SW480 (cell line): ENCODE measurements around the gene RNF112.

Source experiments
- DNase-seq: peaks from one replicate; pipeline ENCODE4 v3.0.0-alpha.2; 2016; ENCODE audit warnings: low spot score

Gene RNF112

DNA sequence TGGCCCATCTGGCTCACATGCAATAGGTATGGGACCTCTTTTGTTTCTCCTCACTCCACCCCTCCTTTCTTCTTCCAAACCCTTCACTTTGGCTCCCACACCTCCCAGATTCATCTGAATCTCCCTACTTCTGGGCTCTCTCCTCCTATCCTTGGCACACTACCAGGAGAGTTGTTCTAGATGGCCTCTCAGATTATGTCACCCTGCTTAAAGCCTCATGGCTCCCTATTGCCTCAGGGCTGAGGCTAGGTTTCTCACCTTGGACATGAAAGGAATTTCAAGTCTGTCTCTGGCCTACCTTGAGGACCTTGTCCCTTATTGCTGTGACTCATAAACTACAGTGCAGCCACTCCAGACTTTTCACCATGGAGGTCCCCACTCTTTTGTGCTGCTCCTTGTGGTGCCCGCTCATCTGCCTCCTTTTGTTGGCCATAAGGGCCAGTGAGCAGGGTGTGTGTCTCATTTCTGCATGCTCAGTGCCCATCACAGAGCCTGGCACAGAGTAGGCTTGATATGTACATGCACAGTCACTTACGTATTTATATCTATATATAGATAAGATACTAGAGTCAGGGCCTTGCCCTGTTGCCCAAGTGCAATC is 23.0 kb upstream of the RNF112 start:
- peak; percentile 47 for DNase-seq

DNA sequence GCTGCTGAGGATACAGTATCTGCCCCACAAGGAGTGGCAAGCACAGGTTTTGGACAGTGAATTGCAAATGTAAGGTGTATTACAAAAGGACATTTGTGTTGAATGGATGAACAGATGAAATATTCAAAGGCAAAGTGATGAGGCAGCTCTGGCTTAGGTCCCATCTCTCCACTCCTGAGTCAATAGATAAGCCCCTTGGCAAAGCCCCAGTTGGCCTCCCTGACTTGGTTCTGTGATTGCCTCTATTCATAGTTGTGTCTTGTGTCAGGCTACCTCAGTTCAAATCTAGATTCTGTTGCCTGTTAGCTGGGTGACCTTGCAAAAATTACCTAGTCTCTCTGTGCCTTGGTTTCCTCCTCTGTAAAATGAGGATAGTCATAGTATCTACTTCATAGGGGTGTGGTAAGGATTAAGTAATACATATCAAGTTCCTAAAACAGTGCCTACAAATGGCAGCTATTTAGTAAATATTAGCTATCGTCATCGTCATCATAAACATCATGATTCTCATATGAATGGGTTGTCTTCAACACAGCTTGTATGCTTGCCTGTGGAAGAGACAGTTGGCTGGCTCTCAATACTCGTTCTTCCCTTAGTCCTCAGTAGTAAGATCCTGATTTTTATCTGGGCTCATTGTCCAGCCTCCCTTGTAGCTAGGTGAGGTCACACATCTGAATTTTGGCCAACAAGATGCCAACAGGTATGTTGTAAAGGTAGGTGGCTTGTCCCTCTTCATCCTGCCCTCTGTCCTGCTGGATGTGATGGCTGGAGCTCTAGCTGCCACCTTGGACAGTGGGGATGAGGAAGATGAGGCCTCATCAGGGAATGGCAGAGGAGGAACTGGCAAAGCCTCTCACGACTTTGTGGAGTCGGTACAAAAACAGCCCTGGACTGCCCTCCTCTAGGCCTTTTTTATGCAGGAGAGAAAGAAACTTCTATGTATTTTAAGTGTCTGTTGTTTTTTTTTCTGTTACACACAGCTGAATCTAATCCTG is 21.9 kb upstream of the RNF112 start:
- no peak for DNase-seq

DNA sequence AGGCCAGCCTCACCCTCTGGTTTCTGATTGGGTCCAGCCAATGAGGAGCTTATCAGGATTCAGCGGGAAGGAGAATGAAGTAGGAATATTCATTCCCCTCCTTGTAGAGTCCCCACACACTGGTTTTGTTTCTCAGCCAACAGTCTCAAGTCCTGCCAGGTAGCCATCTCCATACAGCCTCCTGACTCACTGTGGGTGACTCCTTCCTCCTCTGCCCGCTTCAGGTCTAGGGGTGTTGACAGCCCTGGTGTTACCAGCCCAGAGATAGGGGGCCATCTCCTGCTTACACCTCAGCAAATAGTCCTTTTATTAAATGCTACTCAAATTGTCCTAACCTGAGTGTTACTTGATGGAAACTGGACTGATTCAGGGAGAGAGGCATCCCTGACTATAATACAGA is 20.1 kb upstream of the RNF112 start:
- no peak for DNase-seq

DNA sequence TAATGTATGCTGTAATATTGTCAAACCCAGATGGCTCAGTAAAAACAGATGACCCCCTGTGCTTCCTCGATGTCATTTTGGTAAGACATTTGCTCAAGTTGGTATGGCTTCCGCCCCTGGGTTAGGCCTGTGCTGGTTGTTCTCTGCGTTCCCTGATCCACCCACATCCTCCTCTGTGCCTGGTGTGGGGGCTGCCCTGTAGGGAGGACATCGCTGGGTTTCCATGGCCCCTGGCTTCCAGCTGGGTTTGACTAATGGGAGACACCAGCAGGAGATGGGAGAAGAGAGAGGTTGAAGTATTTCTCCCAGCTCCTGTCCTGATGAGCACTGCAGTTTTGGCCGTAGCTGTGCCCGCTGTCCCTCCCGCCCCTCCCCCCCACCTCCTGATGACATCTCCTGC is 19.6 kb upstream of the RNF112 start:
- no peak for DNase-seq

DNA sequence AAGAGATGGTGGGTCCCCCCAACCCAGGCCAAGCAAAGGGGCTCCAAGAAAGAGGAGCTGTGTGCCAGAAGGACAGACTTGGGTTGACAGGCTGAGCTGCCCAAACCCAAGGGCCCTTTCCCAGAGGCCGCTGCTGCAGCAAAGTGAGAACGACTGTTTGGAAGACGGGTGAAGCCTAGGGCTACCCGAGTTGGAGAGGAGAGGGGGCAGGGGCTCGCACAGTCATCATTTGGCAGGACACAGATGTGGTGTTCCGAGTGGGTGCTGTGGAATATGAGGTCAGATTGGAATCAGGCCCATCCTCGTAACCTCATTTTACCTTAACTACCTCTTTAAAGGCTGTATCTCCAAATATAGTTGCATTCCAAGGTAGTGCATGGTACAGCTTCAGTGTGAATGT is 18.7 kb upstream of the RNF112 start:
- DNase-seq = no peak

DNA sequence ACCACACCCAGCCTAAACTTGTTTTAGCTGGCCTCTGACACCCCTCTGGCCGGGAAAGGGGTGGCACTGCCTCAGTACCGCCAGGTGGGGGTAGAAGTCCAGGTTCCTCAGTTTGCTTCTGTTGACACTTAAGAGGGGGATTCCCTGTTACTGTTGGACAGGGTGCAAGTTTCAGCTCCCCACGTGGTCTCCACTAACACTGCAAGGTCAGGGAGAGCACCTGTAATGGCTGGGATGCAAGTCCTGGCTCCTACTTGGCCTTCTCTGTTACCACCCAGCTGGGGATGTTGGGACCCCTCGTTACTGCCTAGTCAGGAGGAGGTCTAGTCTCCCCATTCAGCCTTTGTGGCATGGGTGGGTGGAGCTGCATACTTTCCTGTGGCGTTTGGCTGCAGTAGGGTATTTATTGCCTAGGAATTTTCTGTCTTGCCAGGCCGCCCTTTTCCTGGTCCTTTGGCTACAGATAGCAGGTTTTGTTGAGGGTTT is 13.4 kb upstream of the RNF112 start:
- no peak for DNase-seq

DNA sequence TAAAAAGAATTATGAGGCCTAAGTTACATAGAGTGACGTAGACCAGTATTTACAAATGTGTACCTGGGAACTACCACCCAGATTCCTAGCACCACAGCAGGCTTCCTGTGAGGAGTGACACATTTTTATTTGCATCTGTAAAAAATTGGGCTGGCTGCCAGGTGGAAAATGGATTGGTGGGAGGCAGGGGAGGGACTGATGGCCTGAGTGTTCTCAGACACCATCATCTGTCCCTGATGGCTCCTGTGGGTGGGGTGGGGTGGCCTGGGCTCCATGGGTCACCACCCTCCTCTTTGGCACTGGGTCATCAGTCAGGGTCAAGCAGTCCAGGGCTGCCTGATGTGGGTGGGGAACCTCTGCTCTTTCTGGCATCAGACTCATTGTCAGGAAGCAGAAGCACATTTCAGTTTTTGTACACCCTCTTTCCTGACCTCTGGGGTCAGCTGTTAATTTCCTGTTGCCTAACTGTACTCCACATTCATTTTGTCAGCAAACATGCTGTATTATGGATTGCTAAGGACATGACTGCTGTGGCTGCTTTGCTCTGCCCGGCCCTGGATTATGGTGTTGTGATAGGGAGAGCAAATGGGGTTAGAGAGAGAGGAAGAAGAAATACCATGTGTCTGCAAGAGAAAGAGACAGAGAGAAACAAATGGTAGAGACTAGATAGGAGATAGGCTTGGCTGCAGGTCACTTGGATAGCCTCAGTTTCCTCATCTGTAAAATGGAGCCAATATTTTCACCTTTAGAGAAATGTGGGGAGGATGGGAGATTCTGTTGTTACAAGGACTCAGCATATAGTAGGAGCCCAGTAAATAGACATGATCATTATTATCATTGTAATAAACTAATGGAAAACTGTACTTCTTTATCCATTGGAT is 12.5 kb upstream of the RNF112 start:
- peak; percentile 43 for DNase-seq

DNA sequence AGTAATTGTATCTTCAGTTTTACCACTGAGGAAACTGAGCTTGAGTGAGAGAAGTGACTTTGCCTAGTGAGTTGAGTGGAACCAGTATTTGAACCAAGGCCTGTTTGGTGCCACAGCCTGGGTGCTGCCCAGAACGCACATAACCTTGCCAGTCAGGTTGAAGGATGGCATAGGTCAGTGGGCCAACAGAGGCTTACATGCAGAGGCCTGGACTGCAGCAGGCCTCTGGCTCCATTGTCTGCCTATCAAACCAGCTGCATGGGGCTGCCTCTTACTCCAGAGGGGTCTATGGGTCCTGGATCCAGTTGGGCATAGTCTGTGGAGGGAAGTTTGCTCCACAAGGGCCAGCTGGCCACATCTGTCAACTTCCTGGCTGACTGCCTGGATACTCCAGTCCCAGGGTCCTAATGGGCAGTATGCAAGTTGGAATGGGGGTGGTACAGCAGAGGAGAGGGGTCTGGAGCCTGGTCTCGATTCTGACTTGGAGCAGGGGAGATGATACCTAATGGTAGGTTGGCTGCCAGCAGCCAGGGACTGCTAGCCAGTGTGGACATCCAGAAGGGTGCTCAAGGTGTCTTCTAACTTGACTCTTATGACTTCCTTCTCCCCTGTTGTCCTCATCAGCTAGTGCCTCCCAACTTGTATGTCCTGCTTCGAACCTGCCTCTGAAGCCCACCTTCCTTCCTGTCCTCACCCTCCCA is 11.1 kb upstream of the RNF112 start:
- DNase-seq = no peak

DNA sequence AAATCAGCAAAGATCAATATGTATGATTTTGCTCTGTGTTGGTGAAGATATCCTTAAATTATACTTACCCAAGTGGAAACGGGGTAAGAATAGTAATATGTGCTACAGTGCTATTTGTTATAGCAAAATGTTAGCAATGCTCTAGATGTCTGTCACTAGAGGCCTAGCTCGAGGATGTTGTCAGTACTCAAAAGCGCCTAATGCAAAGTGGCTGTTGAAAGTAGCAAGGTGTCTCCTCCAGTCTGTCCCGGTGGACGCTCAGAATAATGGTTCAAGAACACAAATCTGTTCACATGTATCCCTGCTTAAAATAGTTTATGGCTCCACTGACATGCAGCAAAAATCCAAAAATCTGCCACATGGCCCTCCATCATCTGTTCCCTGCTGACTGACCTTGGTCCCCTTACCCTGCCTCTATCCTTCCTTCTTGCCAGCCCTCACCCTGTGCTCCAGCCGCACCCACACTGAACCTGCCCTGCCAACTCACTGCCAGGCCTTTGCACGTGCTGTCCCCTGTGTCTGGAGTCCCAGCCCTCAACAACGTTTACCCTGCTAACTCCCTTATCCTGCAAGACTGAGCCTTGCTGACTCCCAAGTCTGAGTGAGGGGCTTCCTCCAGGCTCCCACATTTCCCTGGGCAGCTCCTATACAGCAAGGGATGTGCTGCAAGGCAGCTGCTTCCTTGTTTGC is 9.6 kb upstream of the RNF112 start:
- no peak for DNase-seq

DNA sequence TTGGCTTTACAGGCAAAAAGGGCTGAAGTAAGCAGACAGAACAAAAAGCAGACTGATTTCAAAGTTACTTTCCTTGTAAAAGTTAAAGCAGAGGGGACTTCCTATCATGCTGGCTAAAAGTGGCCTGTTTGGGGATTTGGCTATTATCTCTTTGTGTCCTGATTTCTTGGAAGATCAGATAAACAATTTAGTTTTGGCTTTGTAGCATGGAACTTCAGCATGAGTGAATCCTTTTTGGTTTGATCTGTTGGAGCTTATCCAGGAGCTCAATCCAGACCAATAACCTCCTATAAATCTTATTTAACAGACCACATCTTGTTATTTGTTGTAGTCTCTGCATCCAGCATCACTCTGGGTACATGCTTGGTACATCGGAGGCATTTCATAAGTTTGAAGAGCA is 8.9 kb upstream of the RNF112 start:
- no peak for DNase-seq

DNA sequence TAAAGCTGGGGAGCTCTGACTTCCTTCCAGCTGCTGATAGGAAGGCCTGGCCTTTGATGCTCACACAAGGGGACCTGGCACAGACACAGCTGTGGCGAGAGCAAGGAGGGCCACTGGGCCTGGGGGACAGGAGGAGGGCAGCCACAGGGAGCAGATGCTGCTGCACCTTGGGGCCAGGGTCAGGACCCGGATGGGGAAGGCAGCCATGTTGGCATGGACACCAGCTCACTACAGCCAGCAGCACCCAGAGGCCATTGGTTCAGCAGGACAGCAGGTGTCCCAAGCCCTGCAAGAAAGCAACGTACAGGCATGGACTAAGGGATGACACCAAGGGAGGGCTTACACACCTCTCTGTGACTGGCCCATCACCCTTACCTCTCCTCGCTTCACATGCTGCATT is 8.0 kb upstream of the RNF112 start:
- DNase-seq = no peak

DNA sequence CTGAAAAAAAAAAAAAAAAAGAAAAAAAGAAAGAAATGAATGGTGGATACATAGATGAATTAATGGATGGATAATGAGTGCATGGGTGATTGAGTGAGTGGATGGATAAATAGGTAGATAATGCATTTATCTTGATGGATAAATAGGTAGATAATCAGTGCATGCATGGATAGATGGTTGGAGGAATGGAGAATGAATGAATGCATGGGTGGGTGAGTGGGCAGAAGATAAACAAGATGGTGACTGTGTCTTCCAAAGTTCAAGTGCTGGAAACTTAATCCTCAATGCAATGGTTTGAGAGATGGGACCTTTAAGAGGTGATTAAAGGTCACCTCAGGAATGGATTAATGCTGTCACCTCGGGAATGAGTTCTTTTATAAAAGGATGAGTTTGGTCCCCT is 6.8 kb upstream of the RNF112 start:
- DNase-seq = no peak

DNA sequence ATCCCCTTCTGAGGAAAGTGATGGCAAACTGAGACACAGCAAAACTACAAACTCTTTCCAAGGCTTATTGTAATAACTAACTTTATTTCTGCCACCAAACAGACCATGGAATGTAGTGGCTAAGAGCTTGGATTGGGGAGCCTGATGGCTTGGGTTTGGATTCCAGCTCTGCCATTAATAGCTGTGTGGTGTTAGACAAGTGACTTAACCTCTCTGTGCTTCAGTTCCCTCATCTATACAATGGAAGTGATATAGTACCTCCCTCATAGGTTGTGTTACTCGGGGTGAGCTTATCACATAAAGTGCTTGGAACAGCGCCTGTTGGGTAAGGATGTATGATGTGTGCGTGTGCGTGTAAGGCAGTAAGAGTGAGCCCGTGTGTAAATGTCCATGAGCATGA is 5.9 kb upstream of the RNF112 start:
- DNase-seq = no peak

DNA sequence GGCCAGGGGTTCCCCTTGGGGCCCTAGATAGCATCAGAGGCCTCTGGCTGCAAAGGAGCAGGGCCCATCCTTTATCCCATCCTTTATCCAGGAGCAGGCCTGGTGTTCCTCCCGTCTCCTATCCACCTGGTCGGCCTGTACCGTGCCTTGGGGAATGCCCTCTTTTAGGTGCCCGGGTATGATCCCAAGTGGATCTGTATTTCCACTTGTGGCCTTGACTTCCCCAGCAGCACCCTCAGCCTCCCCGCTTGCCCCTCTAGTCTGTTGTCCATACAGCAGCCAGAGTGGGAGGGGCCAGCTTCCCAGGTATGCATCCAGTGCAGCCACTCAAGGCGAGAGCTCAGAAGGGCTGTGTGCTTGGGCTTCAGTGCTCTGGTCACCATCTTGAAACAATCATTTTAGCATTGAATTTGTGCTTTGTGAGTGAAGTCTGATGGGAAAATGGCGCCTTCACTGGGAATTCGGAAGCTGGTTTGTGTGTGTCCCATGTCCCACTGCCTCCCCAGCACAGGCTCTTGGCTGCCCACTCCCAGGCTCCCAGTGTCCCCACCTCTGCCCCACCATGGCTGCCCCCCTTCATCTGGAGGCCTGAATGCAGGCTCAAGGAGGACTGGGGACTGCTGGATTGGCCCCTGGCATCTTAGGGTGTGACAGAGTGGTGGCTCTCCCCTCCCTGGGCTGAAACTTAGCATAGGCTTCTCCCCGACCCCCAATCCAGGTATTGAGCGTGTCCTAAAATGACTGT is 3.3 kb upstream of the RNF112 start:
- no peak for DNase-seq

DNA sequence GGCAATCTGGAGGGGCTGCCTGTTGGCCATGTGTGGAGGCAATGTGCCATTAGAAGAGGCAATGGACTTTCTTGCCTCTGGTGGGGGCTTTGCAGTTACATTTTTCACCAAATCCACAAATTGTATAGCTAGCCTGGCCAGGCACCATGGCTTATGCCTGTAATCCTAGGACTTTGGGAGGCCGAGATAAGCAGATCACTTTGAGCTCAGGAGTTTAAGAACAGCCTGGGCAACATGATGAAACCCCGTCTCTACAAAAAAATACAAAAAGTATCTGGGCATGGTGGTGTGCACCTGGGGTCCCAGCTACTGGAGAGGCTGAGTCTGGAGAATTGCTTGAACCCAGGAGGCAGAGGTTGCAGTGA is 2.7 kb upstream of the RNF112 start:
- no peak for DNase-seq

DNA sequence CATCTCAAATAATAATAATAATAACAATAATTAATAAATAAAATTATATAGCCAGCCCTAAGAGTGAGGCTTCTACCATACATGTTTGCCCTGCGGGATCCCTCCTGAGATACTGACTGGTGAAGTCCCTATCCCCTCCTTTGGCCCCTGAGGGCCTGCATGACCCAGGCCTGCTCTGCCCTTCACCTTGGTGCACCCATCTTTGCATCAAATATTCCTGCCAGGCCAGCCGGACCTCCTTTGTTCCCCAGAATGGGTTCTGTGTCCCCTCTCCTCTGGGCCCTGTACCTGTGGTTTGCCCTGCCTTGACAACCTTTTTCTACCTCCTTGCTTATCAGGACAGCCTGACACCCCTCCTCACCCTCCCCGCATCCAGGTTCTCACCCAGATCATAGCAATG is 2.0 kb upstream of the RNF112 start:
- DNase-seq = no peak

DNA sequence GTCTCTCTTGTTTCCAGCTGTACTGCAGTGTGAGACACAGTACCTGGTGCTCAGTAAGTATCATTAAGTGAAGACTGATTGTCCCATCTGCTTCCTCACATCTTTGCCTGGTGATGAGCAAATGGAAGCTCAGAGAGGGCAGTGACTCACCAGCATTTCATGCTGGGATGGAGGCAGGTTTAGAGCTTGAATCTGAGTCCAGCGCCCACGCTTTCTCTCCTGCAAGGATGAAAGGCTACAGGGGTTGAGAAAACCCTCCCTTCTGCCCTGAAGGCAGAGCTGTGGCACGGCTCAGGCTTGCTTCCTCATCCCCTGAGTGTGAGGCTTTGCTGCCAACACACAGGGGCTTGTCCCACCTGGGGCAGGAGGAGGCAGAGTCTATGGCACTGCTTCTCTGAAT is 1.5 kb upstream of the RNF112 start:
- DNase-seq = peak; percentile 55

DNA sequence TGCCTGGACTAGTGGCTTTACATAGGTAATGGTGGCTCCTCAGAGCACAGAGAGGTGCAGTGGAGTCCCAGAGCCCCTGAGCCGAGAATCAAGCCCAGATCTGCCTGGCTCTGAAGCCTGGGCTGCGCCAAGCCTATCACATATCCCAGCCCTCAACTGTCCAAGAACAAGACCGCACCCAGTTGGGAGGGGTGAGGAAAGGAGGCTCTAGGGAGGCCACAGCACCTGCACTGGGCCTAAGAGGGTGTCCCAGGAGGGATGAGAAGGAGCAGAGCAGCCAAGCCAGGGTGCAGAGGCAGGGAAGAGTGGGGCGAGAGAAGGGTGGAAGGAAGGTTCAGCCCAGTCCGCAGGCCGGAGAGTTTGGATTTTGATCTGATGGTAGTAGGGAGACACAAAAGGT is 941 bp upstream of the RNF112 start:
- no peak for DNase-seq

DNA sequence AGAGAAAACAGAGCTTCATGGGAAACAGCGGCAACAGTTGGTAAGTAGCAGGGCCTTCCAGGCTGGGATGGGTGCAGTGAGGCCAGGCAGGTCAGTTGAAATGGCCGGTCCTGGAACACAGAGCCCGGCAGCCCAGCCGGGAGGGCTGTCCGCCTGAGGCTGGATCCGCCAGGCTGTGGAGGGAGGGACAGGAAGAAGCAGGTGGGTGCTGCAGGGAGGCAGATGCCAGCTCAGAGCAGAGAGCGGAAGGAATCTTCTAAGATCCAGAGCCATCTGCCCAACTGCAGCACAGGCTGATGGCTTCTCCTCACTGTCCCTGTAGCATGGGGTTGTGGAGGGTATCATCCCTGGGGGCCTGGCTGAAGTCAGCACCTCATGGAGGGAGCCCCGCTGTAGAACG is 599 bp downstream of the RNF112 start:
- DNase-seq = no peak

DNA sequence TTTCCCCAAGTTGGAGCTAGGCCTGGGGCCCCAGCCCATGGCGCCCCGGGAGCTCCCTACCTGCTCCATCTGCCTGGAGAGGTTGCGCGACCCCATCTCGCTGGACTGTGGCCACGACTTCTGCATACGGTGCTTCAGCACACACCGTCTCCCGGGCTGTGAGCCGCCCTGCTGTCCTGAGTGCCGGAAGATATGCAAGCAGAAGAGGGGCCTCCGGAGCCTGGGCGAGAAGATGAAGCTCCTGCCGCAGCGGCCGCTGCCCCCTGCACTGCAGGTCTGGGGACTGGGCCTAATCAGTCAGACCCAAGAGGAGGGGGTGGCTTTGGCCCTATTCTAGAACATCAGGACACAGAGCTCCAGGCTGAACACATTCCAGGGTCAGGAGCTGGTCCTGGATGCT is 1.5 kb downstream of the RNF112 start:
- no peak for DNase-seq

DNA sequence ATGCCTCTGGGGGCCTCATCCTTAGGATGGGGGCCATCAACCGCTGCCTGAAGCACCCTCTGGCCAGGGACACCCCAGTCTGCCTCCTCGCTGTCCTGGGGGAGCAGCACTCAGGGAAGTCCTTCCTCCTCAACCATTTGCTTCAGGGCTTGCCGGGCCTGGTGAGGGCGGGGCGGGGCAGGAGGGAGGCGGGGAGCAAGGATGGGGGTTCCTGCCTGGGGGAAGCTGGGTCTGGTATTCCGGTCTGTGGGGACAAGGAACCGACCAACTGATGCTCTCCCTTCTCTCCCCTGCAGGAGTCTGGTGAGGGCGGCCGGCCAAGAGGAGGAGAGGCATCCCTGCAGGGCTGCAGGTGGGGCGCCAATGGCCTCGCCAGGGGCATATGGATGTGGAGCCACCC is 2.0 kb downstream of the RNF112 start:
- DNase-seq = no peak
